HepG2 (cell line): ENCODE data around the gene FEV. TPM values are rescaled to one million over a fixed set of nuclear protein-coding genes. Genes with fewer than 3 reads are reported as not detected.

Experiments
- ARID2 ChIP-seq: sonication (generic); formaldehyde crosslinking; IDR thresholded peaks from 2 replicates; pipeline ENCODE4 v1.8.1; 2022; ENCODE audit warnings: mild to moderate bottlenecking, missing genetic modification reagents, borderline replicate concordance
- KDM4B ChIP-seq: sonication (generic); formaldehyde crosslinking; IDR thresholded peaks from 2 replicates; pipeline ENCODE4 v1.4.0; 2020; ENCODE audit warnings: missing genetic modification reagents
- MAFK ChIP-seq, 2 experiments: IDR thresholded peaks in 1 of 2; conservative IDR thresholded peaks in 1 of 2; 2 replicates each; pipeline ENCODE4 v1.6.1; 2011; ENCODE audit warnings: improper control_type of control experiment in 2 of 2, low read length in 2 of 2
- MAZ ChIP-seq, 2 experiments: sonication (generic) in 1 of 2; formaldehyde crosslinking in 1 of 2; IDR thresholded peaks; 2 replicates each; pipeline versions ENCODE4 v1.5.0 to v1.6.1; 2012 to 2020; ENCODE audit warnings: low read depth in 2 of 2, mild to moderate bottlenecking in 2 of 2, borderline replicate concordance in 1 of 2, improper control_type of control experiment in 1 of 2, low read length in 1 of 2, missing genetic modification reagents in 1 of 2, moderate library complexity in 1 of 2
- MED1 ChIP-seq: sonication (generic); formaldehyde crosslinking; IDR thresholded peaks from 2 replicates; pipeline ENCODE4 v1.4.0; 2020; ENCODE audit warnings: missing genetic modification reagents
- REST ChIP-seq, 2 experiments: IDR thresholded peaks; 2 replicates each; pipeline ENCODE4 v1.6.1; 2011 to 2012; ENCODE audit warnings: low read length in 2 of 2, borderline replicate concordance in 1 of 2, low read depth in 1 of 2, mild to moderate bottlenecking in 1 of 2, moderate library complexity in 1 of 2
- SMAD1 ChIP-seq: sonication (generic); formaldehyde crosslinking; IDR thresholded peaks from 2 replicates; pipeline ENCODE4 v1.4.0; 2020; ENCODE audit warnings: missing genetic modification reagents, low read depth, mild to moderate bottlenecking, borderline replicate concordance
- SNAPC2 ChIP-seq: sonication (generic); formaldehyde crosslinking; IDR thresholded peaks from 2 replicates; pipeline ENCODE4 v1.8.1; 2022; ENCODE audit warnings: mild to moderate bottlenecking, missing genetic modification reagents
- SRSF9 ChIP-seq: fragments of 200-400 bp; formaldehyde crosslinking; IDR thresholded peaks from 2 replicates; pipeline ENCODE4 v1.6.1; 2018; ENCODE audit warnings: borderline replicate concordance, mild to moderate bottlenecking, low read depth, low read length; ENCODE audit not compliant: insufficient read depth, poor library complexity, severe bottlenecking
- TBX2 ChIP-seq: sonication (generic); formaldehyde crosslinking; IDR thresholded peaks from 2 replicates; pipeline ENCODE4 v1.5.0; 2020; ENCODE audit warnings: missing genetic modification reagents, mild to moderate bottlenecking, borderline replicate concordance
- YEATS4 ChIP-seq: sonication (generic); formaldehyde crosslinking; IDR thresholded peaks from 2 replicates; pipeline ENCODE4 v1.4.0; 2020; ENCODE audit warnings: missing genetic modification reagents, borderline replicate concordance
- ZBTB20 ChIP-seq: sonication (generic); formaldehyde crosslinking; IDR thresholded peaks from 2 replicates; pipeline ENCODE4 v1.8.1; 2023; ENCODE audit warnings: missing genetic modification reagents, low read depth, mild to moderate bottlenecking, borderline replicate concordance
- ZNF816 ChIP-seq: sonication (generic); formaldehyde crosslinking; IDR thresholded peaks from 2 replicates; pipeline ENCODE4 v1.8.0; 2022; ENCODE audit warnings: missing genetic modification reagents, mild to moderate bottlenecking, borderline replicate concordance
- polyA plus RNA-seq, 8 experiments: library from polyadenylated mRNA; depleted of rRNA in 3 of 8; stranded (reverse) in 7 of 8; unstranded in 1 of 8; fragments of >200 nt; fragmentation: Illumina TruSeq in 4 of 8; extraction: Trizol in 4 of 8; gene quantifications; 2 replicates each; pipeline versions ENCODE4 v1.2.1 to v1.2.3, GENCODE V29; 2011 to 2016; ENCODE audit warnings: low read depth in 4 of 8, missing spikeins in 1 of 8, mixed read lengths in 1 of 8; ENCODE audit not compliant: insufficient read depth in 1 of 8
- total RNA-seq, 5 experiments: library from RNA; depleted of rRNA; stranded (reverse); fragments of >200 nt; fragmentation: Illumina TruSeq; extraction: Trizol; gene quantifications; 2 replicates each; pipeline ENCODE4 v1.2.3, GENCODE V29; 2016; ENCODE audit warnings: low read depth in 1 of 5
- TF ChIP-seq, protein P1 (sequence below): sonication (generic); formaldehyde crosslinking; IDR thresholded peaks from 2 replicates; pipeline ENCODE4 v1.5.0; 2020; ENCODE audit warnings: missing genetic modification reagents
- TF ChIP-seq, protein P2 (sequence below): sonication (generic); formaldehyde crosslinking; IDR thresholded peaks from 2 replicates; pipeline ENCODE4 v1.5.1; 2020; ENCODE audit warnings: missing genetic modification reagents, mild to moderate bottlenecking, borderline replicate concordance
- TF ChIP-seq, protein P3 (sequence below): sonication (generic); formaldehyde crosslinking; IDR thresholded peaks from 2 replicates; pipeline ENCODE4 v1.4.0; 2020; ENCODE audit warnings: mild to moderate bottlenecking, missing genetic modification reagents, borderline replicate concordance

Gene FEV
- total and polyA plus RNA-seq, 2 of the 13 experiments (the other 11 are each of a cell fraction or from before 2014, with no cell fraction given): not detected

- TF ChIP-seq SRSF9 (no peak), TBX2 (CRISPR knock-in tag) (no peak; the same call in 1 of the 2 replicates), ZNF816 (CRISPR knock-in tag) (no peak), SNAPC2 (CRISPR knock-in tag) (0 out of 2 replicates have a peak, but pooled peaks have one; percentile 24), MAFK (conservative IDR thresholded peaks at IDR 0.05 in 1 of 2, IDR thresholded peaks at IDR 0.05 in 1 of 2; ENCODE audit: low read length in 2 of 2) (peak; percentile 22 to 30; a peak in 2 of 4 replicates), MAZ (IDR thresholded peaks at IDR 0.05; ENCODE audit: borderline replicate concordance, low read depth, low read length) (no peak), MAZ (CRISPR knock-in tag; IDR thresholded peaks at IDR 0.05; ENCODE audit: low read depth) (0 out of 2 replicates have a peak, but pooled peaks have one; percentile 20), REST (IDR thresholded peaks at IDR 0.05; ENCODE audit: borderline replicate concordance in 1 of 2, low read depth in 1 of 2, low read length in 2 of 2) (no peak), KDM4B (CRISPR knock-in tag) (no peak), ARID2 (CRISPR knock-in tag) (0 out of 2 replicates have a peak, but pooled peaks have one; percentile 54), MED1 (CRISPR knock-in tag) (no peak), YEATS4 (CRISPR knock-in tag) (no peak), SMAD1 (CRISPR knock-in tag) (no peak), ZBTB20 (CRISPR knock-in tag) (no peak)
- TF ChIP-seq, protein P1, sequence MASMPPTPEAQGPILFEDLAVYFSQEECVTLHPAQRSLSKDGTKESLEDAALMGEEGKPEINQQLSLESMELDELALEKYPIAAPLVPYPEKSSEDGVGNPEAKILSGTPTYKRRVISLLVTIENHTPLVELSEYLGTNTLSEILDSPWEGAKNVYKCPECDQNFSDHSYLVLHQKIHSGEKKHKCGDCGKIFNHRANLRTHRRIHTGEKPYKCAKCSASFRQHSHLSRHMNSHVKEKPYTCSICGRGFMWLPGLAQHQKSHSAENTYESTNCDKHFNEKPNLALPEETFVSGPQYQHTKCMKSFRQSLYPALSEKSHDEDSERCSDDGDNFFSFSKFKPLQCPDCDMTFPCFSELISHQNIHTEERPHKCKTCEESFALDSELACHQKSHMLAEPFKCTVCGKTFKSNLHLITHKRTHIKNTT (CRISPR knock-in tag): no peak
- TF ChIP-seq, protein P2, sequence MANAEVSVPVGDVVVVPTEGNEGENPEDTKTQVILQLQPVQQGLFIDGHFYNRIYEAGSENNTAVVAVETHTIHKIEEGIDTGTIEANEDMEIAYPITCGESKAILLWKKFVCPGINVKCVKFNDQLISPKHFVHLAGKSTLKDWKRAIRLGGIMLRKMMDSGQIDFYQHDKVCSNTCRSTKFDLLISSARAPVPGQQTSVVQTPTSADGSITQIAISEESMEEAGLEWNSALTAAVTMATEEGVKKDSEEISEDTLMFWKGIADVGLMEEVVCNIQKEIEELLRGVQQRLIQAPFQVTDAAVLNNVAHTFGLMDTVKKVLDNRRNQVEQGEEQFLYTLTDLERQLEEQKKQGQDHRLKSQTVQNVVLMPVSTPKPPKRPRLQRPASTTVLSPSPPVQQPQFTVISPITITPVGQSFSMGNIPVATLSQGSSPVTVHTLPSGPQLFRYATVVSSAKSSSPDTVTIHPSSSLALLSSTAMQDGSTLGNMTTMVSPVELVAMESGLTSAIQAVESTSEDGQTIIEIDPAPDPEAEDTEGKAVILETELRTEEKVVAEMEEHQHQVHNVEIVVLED (CRISPR knock-in tag): no peak
- TF ChIP-seq, protein P3, sequence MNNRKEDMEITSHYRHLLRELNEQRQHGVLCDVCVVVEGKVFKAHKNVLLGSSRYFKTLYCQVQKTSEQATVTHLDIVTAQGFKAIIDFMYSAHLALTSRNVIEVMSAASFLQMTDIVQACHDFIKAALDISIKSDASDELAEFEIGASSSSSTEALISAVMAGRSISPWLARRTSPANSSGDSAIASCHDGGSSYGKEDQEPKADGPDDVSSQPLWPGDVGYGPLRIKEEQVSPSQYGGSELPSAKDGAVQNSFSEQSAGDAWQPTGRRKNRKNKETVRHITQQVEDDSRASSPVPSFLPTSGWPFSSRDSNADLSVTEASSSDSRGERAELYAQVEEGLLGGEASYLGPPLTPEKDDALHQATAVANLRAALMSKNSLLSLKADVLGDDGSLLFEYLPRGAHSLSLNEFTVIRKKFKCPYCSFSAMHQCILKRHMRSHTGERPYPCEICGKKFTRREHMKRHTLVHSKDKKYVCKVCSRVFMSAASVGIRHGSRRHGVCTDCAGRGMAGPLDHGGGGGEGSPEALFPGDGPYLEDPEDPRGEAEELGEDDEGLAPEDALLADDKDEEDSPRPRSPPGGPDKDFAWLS (CRISPR knock-in tag): no peak
These were observed 8.6 kb upstream of the FEV start, which contains the start of gene CRYBA2 (continued) for GRCh38 chr2:218993345-218994315.
